ENCODE results near the gene DLX2. TPM values are rescaled to one million over a fixed set of nuclear protein-coding genes. Genes with fewer than 3 reads are reported as not detected.
A peak's percentile ranks its signal among the peaks of the same experiment; 100 is the strongest.
"Not testable (repeated sequence)": the region's sequence is repeated elsewhere in the genome, so short reads cannot be mapped to it uniquely, and the experiment has no call there.

The DLX2 gene
- total RNA-seq, 2 donors from 2014 or later: not detected

DNA sequence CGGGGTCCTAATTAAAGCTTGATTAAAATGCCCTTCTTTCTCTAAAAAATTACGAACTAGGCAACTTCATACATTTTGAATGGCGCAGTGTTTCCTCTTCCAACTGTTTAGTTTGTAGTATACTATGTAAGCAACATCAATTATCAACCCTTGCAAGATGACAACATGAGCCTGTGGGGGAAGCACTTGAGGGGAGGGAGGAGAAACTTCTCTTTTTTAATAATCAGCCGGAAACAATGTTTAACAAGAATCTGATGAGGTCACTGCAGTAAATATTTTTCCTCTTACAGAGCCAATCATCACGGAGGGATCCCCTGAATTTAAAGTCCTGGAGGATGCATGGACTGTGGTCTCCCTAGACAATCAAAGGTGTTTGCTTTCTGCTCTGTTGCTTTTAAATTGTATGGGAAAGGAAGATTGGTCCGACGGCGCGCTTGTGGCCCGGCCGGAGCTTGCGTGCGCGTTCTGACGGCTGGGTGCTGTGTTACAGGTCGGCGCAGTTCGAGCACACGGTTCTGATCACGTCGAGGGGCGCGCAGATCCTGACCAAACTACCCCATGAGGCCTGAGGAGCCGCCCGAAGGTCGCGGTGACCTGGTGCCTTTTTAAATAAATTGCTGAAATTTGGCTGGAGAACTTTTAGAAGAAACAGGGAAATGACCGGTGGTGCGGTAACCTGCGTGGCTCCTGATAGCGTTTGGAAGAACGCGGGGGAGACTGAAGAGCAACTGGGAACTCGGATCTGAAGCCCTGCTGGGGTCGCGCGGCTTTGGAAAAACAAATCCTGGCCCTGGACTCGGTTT is 22.7 kb downstream of the DLX2 start:
- ATAC-seq (no peak), DNase-seq (no peak)
- peak overlapping the region; percentile 1 for H3K4me3 Mint-ChIP-seq
- peaks cover 85% of the 10 kb centered on the region for H3K27me3 Mint-ChIP-seq
- H3K27ac Mint-ChIP-seq: peak overlapping the region; percentile 83
- peaks cover 6% of the 10 kb centered on the region for H3K9me3 ChIP-seq (ENCODE audit: control insufficient read depth, low read length, poor library complexity, severe bottlenecking)
- peaks cover 26% of the 10 kb centered on the region for H3K4me1 Mint-ChIP-seq
- H3K36me3 Mint-ChIP-seq (ENCODE audit: low read depth): peaks cover 2% of the 10 kb centered on the region

DNA sequence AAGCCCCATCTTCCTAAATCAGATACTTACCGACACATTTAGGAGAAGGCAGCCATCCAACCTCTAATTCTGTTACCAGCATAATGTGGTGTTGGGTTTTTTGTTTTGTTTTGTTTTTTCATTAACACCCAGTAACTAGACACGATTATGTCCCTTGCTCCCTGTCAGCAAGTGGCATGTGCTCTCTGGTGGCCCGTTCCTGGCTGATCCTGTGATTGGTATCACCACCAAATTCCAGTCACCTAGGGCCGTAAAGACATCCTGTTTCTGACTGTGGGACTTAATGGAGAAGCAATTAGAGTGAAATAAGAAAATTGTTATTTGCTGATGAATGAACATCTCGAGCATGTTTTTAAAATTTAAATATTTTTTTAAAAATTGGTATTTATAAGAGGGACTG is 23.3 kb downstream of the DLX2 start:
- DNase-seq: no peak
- ATAC-seq: no peak
- Mint-ChIP-seq H3K4me1 (peaks cover 20% of the 10 kb centered on the region), H3K36me3 (ENCODE audit: low read depth) (peaks cover 2% of the 10 kb centered on the region), H3K4me3 (no peak overlapping the region), H3K27ac (peak overlapping the region; percentile 83), H3K27me3 (peaks cover 82% of the 10 kb centered on the region)
- H3K9me3 ChIP-seq (ENCODE audit: control insufficient read depth, low read length, poor library complexity, severe bottlenecking): peaks cover 6% of the 10 kb centered on the region

- ATAC-seq: no peak
- Mint-ChIP-seq H3K27ac (no peak overlapping the region), H3K36me3 (ENCODE audit: low read depth) (peaks cover 5% of the 10 kb centered on the region), H3K4me1 (no peaks in the 10 kb centered on the region), H3K27me3 (peaks cover 51% of the 10 kb centered on the region), H3K4me3 (no peak overlapping the region)
- no peaks in the 10 kb centered on the region for H3K9me3 ChIP-seq (ENCODE audit: control insufficient read depth, low read length, poor library complexity, severe bottlenecking)
- no peak for DNase-seq
Observed at GRCh38 chr2:172074254-172074653, 28.4 kb downstream of the DLX2 start.

- Mint-ChIP-seq H3K27me3 (peaks cover 44% of the 10 kb centered on the region), H3K4me3 (no peak overlapping the region), H3K27ac (no peak overlapping the region), H3K4me1 (no peaks in the 10 kb centered on the region), H3K36me3 (ENCODE audit: low read depth) (peaks cover 6% of the 10 kb centered on the region)
- DNase-seq (no peak), ATAC-seq (no peak)
- no peaks in the 10 kb centered on the region for H3K9me3 ChIP-seq (ENCODE audit: control insufficient read depth, low read length, poor library complexity, severe bottlenecking)
Observed at GRCh38 chr2:172073518-172073917, 29.2 kb downstream of the DLX2 start.

- no peaks in the 10 kb centered on the region for H3K4me1 Mint-ChIP-seq
- H3K27me3 Mint-ChIP-seq: peaks cover 36% of the 10 kb centered on the region
- H3K36me3 Mint-ChIP-seq (ENCODE audit: low read depth): peaks cover 6% of the 10 kb centered on the region
- ATAC-seq (no peak), DNase-seq (no peak)
- H3K4me3 Mint-ChIP-seq: no peak overlapping the region
- no peaks in the 10 kb centered on the region for H3K9me3 ChIP-seq (ENCODE audit: control insufficient read depth, low read length, poor library complexity, severe bottlenecking)
- no peak overlapping the region for H3K27ac Mint-ChIP-seq
Observed at GRCh38 chr2:172072706-172073105, 30.0 kb downstream of the DLX2 start.

DNA sequence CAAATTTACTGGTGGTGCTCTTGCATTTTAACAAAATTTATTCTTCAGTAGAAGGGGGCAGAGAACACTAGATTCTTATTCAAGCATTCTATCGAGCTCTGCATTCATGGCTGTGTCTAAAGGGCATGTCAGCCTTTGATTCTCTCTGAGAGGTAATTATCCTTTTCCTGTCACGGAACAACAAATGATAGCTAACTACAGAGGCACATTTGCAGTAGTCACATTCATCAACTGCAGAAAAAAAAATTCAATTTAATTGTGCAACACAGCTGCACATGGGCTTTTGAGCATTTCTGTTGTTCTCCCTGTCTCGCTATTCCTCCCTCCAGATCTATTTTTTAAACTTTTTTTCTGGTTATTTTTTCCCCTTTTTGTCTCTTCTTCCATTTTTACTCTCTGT is 30.4 kb downstream of the DLX2 start:
- Mint-ChIP-seq H3K4me3 (no peak overlapping the region), H3K4me1 (no peaks in the 10 kb centered on the region), H3K36me3 (ENCODE audit: low read depth) (peaks cover 6% of the 10 kb centered on the region), H3K27me3 (peaks cover 36% of the 10 kb centered on the region), H3K27ac (no peak overlapping the region)
- DNase-seq (no peak), ATAC-seq (no peak)
- H3K9me3 ChIP-seq (ENCODE audit: control insufficient read depth, low read length, poor library complexity, severe bottlenecking): no peaks in the 10 kb centered on the region

- Mint-ChIP-seq H3K4me3 (no peak overlapping the region), H3K36me3 (ENCODE audit: low read depth) (peaks cover 8% of the 10 kb centered on the region)
Observed at GRCh38 chr2:172070936-172071335, 31.8 kb downstream of the DLX2 start.

GRCh38 chr2:172067905-172068304 is 34.8 kb downstream of the DLX2 start:
- not testable (repeated sequence) for H3K36me3 Mint-ChIP-seq (ENCODE audit: low read depth); H3K27ac Mint-ChIP-seq; H3K9me3 ChIP-seq (ENCODE audit: control insufficient read depth, low read length, poor library complexity, severe bottlenecking); H3K4me3 Mint-ChIP-seq; H3K4me1 Mint-ChIP-seq; ATAC-seq; DNase-seq
- H3K27me3 Mint-ChIP-seq: peaks cover 18% of the 10 kb centered on the region

More at GRCh38 chr2:172070936-172071335, 31.8 kb downstream of the DLX2 start:
- Mint-ChIP-seq H3K27me3 (peaks cover 24% of the 10 kb centered on the region), H3K4me1 (no peaks in the 10 kb centered on the region), H3K27ac (no peak overlapping the region)
- H3K9me3 ChIP-seq (ENCODE audit: control insufficient read depth, low read length, poor library complexity, severe bottlenecking): no peaks in the 10 kb centered on the region
- DNase-seq (no peak), ATAC-seq (no peak)

- Mint-ChIP-seq H3K27me3 (peaks cover 9% of the 10 kb centered on the region), H3K4me3 (no peak overlapping the region), H3K27ac (no peak overlapping the region), H3K36me3 (ENCODE audit: low read depth) (peaks cover 7% of the 10 kb centered on the region), H3K4me1 (no peaks in the 10 kb centered on the region)
- no peak for DNase-seq
- no peak for ATAC-seq
- H3K9me3 ChIP-seq (ENCODE audit: control insufficient read depth, low read length, poor library complexity, severe bottlenecking): no peaks in the 10 kb centered on the region
Observed at GRCh38 chr2:172066394-172066886, 36.3 kb downstream of the DLX2 start.

DNA sequence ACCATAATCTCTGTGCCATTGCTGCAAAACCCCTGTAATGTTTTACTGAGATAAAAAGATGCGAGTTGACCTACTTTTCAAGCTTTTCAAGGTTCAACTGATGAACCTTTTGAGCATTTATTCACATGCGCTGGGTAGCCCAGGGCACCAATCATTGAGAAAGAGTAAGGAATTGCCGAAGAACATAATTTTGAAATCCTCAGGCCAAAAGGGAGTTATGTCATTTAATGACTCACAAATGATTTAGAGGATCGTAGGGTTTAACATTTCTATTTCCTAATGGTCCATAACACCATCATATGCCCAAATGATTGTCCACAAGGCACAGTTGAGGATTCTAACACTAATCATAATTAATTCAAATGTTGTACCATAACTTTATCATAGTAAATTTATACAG is 37.6 kb downstream of the DLX2 start:
- H3K9me3 ChIP-seq (ENCODE audit: control insufficient read depth, low read length, poor library complexity, severe bottlenecking): no peaks in the 10 kb centered on the region
- DNase-seq (no peak), ATAC-seq (no peak)
- no peaks in the 10 kb centered on the region for H3K4me1 Mint-ChIP-seq
- peaks cover 7% of the 10 kb centered on the region for H3K36me3 Mint-ChIP-seq (ENCODE audit: low read depth)
- no peak overlapping the region for H3K27ac Mint-ChIP-seq
- H3K4me3 Mint-ChIP-seq: no peak overlapping the region
- peaks cover 4% of the 10 kb centered on the region for H3K27me3 Mint-ChIP-seq

GRCh38 chr2:172063446-172063845 is 39.3 kb downstream of the DLX2 start:
- peaks cover 3% of the 10 kb centered on the region for H3K36me3 Mint-ChIP-seq (ENCODE audit: low read depth)
- ATAC-seq: no peak
- H3K9me3 ChIP-seq (ENCODE audit: control insufficient read depth, low read length, poor library complexity, severe bottlenecking): no peaks in the 10 kb centered on the region
- no peak overlapping the region for H3K4me3 Mint-ChIP-seq
- H3K27me3 Mint-ChIP-seq: peaks cover 4% of the 10 kb centered on the region
- H3K4me1 Mint-ChIP-seq: no peaks in the 10 kb centered on the region
- no peak for DNase-seq
- no peak overlapping the region for H3K27ac Mint-ChIP-seq

DNA sequence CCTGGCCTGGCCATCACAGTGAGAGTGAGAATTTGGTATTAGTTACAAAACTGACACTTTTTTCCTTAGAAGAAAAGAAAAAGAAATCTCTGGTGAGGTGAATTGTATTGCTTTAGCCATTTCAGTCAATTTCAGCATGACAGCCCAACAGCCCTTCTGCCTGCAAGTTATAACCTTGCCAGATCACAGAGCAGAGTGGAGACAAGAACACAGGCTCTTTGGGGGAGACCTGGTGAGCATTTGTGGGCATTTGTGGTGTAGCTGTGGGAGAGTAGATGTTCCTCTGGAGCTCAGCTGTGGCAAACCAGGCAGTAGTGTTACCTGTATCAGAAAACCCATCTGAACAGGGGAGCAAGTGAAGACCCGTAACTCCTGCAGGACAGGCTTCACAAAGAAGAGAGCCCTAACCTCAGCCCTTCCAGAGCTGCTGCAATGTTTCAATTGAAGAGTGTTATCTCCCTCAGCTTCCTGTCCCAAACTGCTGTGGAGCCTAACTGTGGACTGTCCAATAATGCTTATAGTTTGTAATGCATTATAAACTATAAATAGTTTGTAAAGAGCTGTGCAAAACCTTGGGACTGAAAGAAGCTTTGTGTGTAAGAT is 40.2 kb downstream of the DLX2 start:
- Mint-ChIP-seq H3K27me3 (peaks cover 4% of the 10 kb centered on the region), H3K27ac (no peak overlapping the region), H3K4me1 (no peaks in the 10 kb centered on the region), H3K36me3 (ENCODE audit: low read depth) (peaks cover 3% of the 10 kb centered on the region), H3K4me3 (no peak overlapping the region)
- ATAC-seq (no peak), DNase-seq (no peak)
- H3K9me3 ChIP-seq (ENCODE audit: control insufficient read depth, low read length, poor library complexity, severe bottlenecking): no peaks in the 10 kb centered on the region

DNA sequence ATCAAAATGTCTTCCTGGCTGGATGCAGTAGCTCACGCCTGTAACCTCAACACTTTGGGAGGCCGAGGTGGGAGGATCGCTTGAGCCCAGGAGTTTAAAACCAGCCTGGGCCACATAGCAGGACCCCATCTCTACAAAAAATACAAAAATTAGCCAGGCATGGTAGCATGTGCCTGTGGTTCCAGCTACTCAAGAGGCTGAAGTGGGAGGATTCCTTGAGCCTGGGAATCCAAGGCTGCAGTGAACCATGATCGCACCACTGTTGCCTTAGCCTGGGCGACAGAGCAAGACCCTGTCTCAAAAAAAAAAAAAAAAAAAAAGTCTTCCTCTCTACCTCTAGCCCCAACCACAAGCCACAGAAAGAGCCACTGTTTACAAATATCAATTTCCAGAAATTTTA is 42.6 kb downstream of the DLX2 start:
- not testable (repeated sequence) for H3K27ac Mint-ChIP-seq; ATAC-seq; H3K4me3 Mint-ChIP-seq; DNase-seq; H3K9me3 ChIP-seq (ENCODE audit: control insufficient read depth, low read length, poor library complexity, severe bottlenecking); H3K4me1 Mint-ChIP-seq; H3K27me3 Mint-ChIP-seq; H3K36me3 Mint-ChIP-seq (ENCODE audit: low read depth)

DNA sequence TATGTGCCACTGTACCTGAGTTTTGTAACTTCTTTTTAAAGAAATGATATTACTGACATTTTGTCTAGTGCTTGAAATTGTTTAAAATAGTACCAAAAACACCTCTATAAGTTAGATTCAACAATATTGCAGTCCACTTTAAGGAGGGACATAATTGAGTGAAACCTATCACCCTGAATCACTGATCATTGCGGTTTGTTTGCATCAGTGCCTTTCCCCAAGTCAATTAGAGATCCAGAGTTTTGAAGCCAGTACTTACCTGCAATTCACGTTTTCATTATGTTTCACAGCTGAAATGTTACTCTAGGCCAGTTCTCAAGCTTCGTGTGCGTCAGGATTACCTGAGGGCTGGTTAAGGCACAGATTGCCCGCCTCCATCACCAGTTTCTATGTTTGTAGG is 44.0 kb downstream of the DLX2 start:
- H3K36me3 Mint-ChIP-seq (ENCODE audit: low read depth): peaks cover 2% of the 10 kb centered on the region
- H3K4me3 Mint-ChIP-seq: no peak overlapping the region
- peaks cover 3% of the 10 kb centered on the region for H3K4me1 Mint-ChIP-seq
- H3K9me3 ChIP-seq (ENCODE audit: control insufficient read depth, low read length, poor library complexity, severe bottlenecking): no peaks in the 10 kb centered on the region
- H3K27me3 Mint-ChIP-seq: peaks cover 4% of the 10 kb centered on the region
- no peak for DNase-seq
- no peak overlapping the region for H3K27ac Mint-ChIP-seq
- no peak for ATAC-seq

All from T-helper 17 cell (primary cell).